Upper lobe of right lung (tissue), 1 donor: Measurements from ENCODE around the gene FNTB. TPM values are rescaled to one million over a fixed set of nuclear protein-coding genes. Genes with fewer than 3 reads are reported as not detected.
A peak's percentile ranks its signal among the peaks of the same experiment; 100 is the strongest.

Experiments used
- ATAC-seq: fragments of 200-7000 bp; cut with Tn5 transposase; one replicate; pipeline ENCODE4 v1.9.1; 2020; ENCODE audit warnings: mild to moderate bottlenecking, moderate library complexity
- DNase-seq: peaks from one replicate; pipeline ENCODE4 v3.0.0-alpha.2; 2020
- H3K27ac ChIP-seq: fragments of 200-600 bp; one replicate; pipeline ENCODE4 v1.8.0; 2022
- H3K27me3 ChIP-seq: fragments of 200-600 bp; one replicate; pipeline ENCODE4 v1.8.0; 2022; ENCODE audit warnings: mild to moderate bottlenecking
- H3K36me3 ChIP-seq: fragments of 200-600 bp; one replicate; pipeline ENCODE4 v1.8.0; 2022
- H3K4me1 ChIP-seq: fragments of 200-600 bp; one replicate; pipeline ENCODE4 v1.8.0; 2022
- H3K4me3 ChIP-seq: fragments of 200-600 bp; one replicate; pipeline ENCODE4 v1.8.0; 2022; ENCODE audit warnings: mild to moderate bottlenecking
- H3K9me3 ChIP-seq: fragments of 200-600 bp; one replicate; pipeline ENCODE4 v1.8.0; 2022
- intact Hi-C: fragments of 100-400 bp; cut with DNase I; formaldehyde crosslinking; loops from one replicate; pipeline ENCODE4 v1.11.0; 2022
- total RNA-seq: library from RNA; stranded (reverse); fragmentation: NEBNext Ultra II Directional; extraction: Animal tissue kit (Norgen Biotek cat#: 25700); gene quantifications from one replicate; pipeline ENCODE4 v1.2.1, GENCODE V29; 2021
- TF ChIP-seq, protein P1 (sequence below): fragments of 200-600 bp; IDR thresholded peaks from one replicate; pipeline ENCODE4 v1.8.0; 2022; ENCODE audit warnings: antibody characterized with exemption
- donor health status: DM: no; HTN: yes; CAD: no; lungs with severe emphysema.

Gene FNTB
- total RNA-seq, 1 donor from 2014 or later = 14.2 TPM

DNA sequence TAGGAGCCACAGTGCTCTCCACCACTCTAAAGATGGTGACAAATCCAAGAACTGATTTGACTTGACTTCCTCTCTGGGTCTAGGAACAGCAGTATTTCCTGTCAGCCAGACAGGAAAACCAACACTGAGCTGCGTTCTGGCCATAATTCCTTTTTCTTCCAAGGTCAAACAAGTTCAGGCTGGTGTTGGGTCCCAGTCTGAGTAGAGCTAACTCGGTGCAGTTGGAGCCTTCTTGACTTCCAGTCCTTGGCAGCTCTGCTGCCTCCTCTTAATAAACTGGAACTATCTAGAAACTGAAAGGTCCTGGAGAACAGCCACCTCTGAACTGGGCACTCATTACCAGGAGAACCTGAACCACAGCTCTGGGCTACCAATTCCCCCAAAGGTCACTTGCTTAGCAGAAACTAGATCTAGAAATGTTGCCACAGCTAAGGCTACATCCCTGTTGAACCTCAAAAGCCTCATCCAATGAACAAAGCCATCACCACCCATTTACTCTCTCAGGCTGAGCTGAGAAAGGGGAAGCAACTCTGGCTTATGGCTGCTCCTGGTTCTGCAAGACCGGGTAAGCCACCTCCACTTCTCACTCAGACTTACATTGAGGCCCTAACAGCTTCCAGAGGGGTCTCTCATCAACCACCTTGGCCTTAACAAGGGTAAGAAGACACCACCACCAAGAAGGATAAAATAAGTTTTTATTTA is 87.9 kb downstream of the FNTB start:
- no peaks in the 10 kb centered on the region for H3K27me3 ChIP-seq
- no peak overlapping the region for H3K4me3 ChIP-seq
- no peaks in the 10 kb centered on the region for H3K9me3 ChIP-seq
- intact Hi-C loops = no loop called here
- peaks cover 23% of the 10 kb centered on the region for H3K4me1 ChIP-seq
- peak overlapping the region; percentile 55 for H3K27ac ChIP-seq
- TF ChIP-seq, protein P1, sequence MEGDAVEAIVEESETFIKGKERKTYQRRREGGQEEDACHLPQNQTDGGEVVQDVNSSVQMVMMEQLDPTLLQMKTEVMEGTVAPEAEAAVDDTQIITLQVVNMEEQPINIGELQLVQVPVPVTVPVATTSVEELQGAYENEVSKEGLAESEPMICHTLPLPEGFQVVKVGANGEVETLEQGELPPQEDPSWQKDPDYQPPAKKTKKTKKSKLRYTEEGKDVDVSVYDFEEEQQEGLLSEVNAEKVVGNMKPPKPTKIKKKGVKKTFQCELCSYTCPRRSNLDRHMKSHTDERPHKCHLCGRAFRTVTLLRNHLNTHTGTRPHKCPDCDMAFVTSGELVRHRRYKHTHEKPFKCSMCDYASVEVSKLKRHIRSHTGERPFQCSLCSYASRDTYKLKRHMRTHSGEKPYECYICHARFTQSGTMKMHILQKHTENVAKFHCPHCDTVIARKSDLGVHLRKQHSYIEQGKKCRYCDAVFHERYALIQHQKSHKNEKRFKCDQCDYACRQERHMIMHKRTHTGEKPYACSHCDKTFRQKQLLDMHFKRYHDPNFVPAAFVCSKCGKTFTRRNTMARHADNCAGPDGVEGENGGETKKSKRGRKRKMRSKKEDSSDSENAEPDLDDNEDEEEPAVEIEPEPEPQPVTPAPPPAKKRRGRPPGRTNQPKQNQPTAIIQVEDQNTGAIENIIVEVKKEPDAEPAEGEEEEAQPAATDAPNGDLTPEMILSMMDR = no peak
- DNase-seq (no peak), ATAC-seq (peak; percentile 61)
- peaks cover 60% of the 10 kb centered on the region for H3K36me3 ChIP-seq

DNA sequence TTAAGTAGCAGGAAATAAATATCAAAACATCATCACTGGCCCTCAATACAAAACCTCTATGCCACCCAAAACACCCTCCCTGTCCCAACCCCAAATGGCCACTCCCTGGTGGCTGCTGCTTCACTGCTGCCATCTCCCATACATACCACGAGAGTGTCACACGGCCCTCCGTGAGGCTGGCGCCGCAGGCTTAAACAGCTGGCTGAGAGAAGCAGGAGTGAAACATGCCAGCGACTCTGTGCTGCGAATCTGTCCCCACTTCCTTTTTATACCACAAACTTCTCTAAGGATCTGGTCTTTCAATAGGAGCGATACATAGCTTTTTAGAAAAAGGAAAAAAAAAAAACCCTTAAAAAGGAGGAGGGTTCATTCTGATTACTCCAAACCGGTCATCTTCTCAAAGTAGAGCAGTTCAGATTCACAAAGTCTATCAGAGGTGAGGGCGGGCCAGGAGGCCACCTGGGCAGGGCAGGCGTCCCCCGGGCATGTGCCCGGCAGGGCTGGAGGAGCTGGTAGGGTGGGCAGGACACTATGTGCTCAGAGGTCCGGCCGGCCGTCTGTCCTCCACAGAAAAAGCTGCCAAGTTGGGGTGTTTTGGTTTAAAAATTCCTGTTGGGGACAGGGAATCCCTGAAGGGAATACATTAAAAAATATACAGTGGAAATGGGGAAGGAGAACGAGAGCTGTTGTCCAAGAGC is 89.1 kb downstream of the FNTB start:
- peaks cover 59% of the 10 kb centered on the region for H3K36me3 ChIP-seq
- no peak overlapping the region for H3K4me3 ChIP-seq
- no peak for ATAC-seq
- H3K27ac ChIP-seq = no peak overlapping the region
- intact Hi-C loops = no loop called here
- no peak for DNase-seq
- H3K4me1 ChIP-seq = peaks cover 35% of the 10 kb centered on the region
- no peaks in the 10 kb centered on the region for H3K9me3 ChIP-seq
- H3K27me3 ChIP-seq = no peaks in the 10 kb centered on the region
- TF ChIP-seq, protein P1 = no peak

DNA sequence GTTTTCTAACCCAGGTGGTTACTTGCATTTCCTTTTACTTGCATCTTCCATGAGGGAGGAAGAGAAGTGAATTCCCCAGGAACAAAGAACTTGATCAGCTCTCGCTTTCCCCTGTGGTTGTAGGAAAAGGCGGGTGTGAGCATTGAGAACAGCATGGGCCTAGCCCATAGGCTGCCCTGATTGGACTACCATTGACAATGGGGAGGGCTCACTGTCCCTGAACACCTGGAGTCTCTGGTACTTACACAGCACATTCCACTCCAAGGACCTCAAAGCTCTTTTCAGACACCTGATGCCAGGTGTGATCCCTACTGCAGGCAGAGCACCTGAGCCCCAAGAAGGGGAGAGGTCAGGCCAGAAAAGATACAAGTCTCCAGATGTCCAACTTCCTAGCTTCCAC is 90.6 kb downstream of the FNTB start:
- no peaks in the 10 kb centered on the region for H3K9me3 ChIP-seq

DNA sequence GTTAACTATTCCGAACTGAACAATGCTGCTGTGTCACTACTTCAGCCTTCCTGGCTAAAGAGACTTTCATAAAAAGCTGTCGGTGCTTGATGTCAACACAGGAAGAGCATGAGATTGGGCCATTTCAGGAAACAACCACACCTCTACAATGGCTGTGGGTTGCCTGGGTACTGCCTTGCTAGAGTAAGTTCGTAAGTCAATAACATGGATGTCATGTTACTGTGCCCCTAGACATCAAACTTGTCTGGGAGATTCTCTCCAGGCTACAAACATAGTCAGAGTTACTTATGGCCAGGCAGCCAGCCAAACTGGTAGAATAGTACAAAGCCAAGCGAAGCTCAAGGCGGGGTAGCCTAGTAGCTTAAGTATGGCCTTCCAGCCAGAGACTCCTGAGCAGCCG is 92.5 kb downstream of the FNTB start:
- Histone ChIP-seq H3K9me3 (no peaks in the 10 kb centered on the region), H3K27ac (peak overlapping the region; percentile 59), H3K4me1 (peaks cover 40% of the 10 kb centered on the region), H3K4me3 (no peak overlapping the region), H3K27me3 (no peaks in the 10 kb centered on the region), H3K36me3 (peaks cover 56% of the 10 kb centered on the region)
- ATAC-seq (peak; percentile 49), DNase-seq (no peak)
- intact Hi-C loops = no loop called here
- TF ChIP-seq, protein P1 = no peak

More for the DNA sequence above, 90.6 kb downstream of the FNTB start:
- H3K4me1 ChIP-seq = peaks cover 46% of the 10 kb centered on the region
- ATAC-seq (no peak), DNase-seq (no peak)
- no peaks in the 10 kb centered on the region for H3K27me3 ChIP-seq
- peaks cover 64% of the 10 kb centered on the region for H3K36me3 ChIP-seq
- H3K4me3 ChIP-seq = no peak overlapping the region
- intact Hi-C loops = no loop called here
- TF ChIP-seq, protein P1 = no peak
- no peak overlapping the region for H3K27ac ChIP-seq

DNA sequence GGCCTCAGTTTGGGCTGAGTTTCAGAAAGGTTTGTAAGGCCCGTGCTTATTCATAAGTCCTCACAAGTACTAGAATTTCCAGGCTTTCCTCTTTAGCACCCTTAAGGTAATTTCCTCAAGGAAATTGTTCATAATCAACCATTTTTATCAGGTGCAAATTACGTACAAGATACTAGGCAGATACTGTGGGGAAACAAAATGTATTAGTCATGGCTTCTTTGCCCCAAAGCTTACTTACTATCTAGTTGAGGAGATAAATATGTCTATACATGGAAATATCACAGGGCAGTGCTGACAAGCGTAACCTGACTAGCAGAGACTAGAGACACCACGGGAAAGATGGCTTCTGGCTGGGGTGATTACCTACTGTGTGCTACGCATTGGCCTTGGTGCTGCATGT is 93.1 kb downstream of the FNTB start:
- TF ChIP-seq, protein P1 = no peak

More for the DNA sequence above, 93.1 kb downstream of the FNTB start:
- Histone ChIP-seq H3K36me3 (peaks cover 53% of the 10 kb centered on the region), H3K9me3 (no peaks in the 10 kb centered on the region), H3K4me3 (no peak overlapping the region), H3K27ac (peak overlapping the region; percentile 59), H3K4me1 (peaks cover 40% of the 10 kb centered on the region), H3K27me3 (no peaks in the 10 kb centered on the region)
- intact Hi-C loops = no loop called here
- DNase-seq = no peak
- no peak for ATAC-seq
